NB4 (cell line): ENCODE data around the gene ESR1.

ENCODE experiments used
- CTCF ChIP-seq: IDR thresholded peaks from one replicate; pipeline ENCODE4 v1.5.1; 2012; ENCODE audit warnings: low read depth, low read length
- MYC ChIP-seq: IDR thresholded peaks from 2 replicates; pipeline ENCODE4 v1.6.1; 2011; ENCODE audit warnings: low read depth, low read length
- POLR2A ChIP-seq: IDR thresholded peaks from 2 replicates; pipeline ENCODE4 v1.6.1; 2011; ENCODE audit warnings: mild to moderate bottlenecking; ENCODE audit not compliant: insufficient read length; ENCODE audit errors: extremely low read depth

- TF ChIP-seq POLR2A (no peak), CTCF (no peak), MYC (no peak)
These were observed 352.9 kb downstream of the ESR1 start for GRCh38 chr6:152160346-152160745.
